HG03039 (cell line): ENCODE results near the gene CAMK2A.

ENCODE experiments used
- ATAC-seq: cut with Tn5 transposase; IDR thresholded peaks from one replicate; pipeline ENCODE4 v1.9.1; 2021; ENCODE audit warnings: mild to moderate bottlenecking, moderate library complexity; ENCODE audit not compliant: unreplicated experiment

The CAMK2A gene

DNA sequence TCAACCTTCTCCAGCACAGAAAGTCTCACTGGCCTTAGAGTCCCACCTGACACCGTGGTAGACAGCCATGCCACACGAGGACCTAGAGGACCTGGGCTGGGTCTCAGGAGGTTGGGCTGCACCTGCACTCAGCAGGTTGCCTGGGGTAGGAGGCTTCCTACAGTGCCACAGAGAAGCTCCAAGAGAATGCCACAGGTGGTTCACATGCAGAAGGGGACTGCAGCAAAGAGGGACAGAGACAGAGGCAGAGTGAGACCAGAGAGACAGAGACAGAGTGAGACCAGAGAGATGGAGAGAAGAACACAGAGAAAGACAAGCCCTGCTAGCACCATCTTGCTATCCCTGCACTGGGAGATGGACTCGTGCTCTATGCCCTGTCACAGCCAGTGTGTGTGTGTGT, 5.7 kb downstream of the CAMK2A start:
- ATAC-seq, result no peak

DNA sequence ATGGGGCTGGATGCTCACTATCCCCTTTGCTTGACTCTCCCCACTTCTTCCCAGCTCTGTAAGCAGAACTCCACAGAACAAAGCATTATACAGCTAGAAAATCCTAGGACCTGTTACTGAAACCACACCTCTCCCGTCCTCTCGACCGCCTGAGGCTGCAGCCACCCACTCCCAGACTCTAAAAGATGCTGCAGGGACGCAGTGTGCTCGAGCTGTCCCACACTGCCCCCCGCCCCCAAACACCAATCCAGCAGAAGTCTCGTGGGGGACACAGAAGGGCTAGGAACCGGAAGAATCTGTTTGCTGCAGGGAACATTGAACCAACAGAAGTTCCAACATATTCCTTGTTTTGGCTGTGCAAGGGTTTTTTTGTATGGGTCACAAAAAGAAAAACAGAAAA, 7.6 kb downstream of the CAMK2A start:
- no peak for ATAC-seq

DNA sequence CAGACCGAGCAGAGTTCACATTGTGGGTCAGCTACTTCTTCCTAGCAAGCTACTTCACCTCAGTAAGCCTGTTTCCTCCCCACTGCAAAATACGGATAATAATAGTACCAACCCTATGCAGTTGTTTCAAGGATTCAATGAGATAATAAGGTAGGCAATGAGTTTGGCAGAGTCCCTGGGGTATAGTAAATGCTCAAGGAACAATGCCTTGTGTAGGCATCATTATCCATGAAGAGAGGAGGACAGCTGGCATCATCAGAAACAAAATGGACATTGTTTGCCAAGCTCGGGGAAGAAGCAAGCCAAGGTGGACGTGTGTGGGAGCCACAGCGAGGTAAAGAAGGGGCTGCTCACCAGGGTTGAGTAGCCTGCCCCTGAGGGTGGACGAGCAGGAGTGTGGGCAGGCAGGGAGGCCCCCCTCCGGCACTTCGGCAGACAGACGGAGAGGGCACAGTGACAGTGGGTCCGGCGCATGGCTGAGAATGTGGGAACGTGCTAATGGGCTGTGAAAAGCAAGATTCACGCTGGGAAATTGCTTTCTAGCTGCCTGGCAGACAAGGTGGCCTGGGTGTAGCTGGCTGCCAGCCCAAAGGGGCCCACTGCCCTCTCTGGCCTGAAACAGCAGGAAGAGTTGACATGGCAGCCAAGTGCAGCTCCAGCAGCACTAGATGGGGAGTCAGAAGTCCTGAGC, 10.1 kb downstream of the CAMK2A start:
- no peak for ATAC-seq

DNA sequence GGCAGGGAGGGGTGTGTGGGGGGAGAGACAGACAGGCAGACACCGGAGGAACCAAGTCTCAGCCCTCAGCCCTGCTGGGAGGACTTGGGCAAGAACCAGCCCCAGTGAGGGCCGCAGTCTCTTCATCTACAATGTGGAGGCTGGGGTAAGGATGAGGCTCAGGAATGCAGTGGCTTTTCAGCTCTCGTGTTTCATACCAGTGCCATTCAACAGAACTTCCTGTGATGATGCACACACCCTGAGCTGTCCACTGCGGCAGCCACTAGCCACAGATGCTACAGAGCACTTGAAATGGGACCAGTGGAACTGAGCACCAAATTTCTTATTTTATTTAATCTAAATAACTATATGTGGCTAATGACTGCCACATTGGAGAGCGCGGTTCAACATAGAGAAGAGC, 10.7 kb downstream of the CAMK2A start:
- ATAC-seq, result no peak

DNA sequence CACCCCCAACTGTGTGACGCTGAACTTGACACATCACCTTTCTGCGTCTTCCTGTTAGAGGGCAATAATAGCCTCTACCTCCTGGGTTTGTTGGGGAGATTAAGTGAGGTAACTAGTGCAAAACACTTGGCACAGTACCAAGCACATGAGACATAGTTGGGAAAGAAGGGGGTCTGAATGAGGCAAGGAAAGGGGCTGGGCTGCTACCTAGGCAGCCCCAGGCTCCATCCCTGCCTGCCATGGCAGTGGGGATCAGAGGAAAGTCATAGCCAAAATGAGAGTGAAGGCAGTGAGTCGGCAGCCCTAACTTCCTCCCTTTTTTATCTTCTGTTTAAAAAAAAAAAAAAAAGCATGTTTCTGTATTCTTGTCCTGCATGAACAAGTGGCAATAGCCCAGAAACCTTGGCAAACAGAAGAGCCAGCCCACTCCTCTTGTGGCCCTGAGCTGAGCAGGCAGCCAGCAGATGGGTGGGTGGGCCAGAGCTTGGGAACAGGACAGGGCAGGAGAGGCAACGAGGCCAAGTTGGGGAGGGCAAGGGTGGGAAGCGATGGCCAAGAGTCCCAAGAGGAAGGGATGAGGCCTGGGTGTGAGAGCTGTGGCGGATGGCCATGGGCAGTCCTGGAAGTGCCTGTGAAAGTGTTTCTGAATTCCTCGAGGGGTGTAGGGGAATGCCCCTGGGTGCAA, 11.4 kb downstream of the CAMK2A start:
- no peak for ATAC-seq

DNA sequence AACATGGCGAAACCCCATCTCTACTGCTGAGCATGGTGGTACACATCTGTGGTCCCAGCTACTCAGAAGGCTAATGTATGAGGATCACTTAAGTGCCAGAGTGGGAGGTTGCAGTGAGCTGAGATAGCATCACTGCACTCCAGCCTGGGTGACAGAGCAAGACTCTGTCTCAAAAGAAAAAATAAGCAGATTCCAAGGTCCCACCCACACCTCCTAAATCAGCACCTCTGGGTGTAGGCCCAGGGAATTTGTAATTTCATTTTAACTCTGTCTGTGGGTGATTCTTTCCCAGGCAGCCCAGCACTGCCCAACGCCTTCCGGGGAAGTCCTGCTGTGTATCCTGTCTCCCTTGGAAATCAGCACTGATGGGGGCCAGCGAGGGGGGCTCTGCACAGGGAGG, 12.5 kb downstream of the CAMK2A start:
- no peak for ATAC-seq

DNA sequence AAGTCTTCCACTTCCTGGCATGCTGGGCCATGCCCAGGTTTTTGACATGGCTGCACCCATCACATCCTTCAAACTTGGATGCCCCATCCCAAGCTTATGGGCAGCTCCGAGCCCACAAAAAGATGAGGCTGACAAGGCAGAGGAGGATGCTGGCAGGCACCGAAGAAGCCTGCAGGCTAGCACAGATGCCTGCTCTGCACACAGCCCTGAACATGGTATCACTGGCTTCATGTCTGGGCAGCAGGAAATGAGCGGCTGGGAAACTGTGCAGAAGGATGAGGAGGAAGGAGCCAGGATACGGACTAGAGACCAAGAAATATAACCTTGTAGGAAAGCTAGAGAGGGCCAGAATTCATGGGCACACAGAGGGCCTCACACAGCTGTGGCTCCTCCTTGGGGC, 14.8 kb downstream of the CAMK2A start:
- no peak for ATAC-seq

DNA sequence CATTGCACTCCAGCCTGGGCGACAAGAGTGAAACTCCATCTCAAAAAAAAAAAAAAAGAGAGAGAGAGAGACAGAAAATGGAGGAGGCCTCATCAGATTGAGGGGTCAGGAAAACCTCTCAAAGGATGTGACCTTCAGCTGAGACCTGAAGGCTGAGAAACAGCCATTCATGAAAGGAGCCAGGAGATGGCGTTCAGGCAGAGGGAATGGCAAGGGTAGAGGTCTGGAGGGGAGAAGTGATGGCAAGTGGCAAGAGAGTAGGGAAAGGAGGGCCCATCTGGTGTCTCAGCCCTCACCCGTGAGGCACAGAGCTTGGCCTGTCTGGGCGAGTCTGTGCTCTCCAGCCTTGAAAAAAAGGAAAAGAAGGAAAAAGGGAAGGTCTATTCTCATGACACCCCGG, 17.0 kb downstream of the CAMK2A start:
- no peak for ATAC-seq

DNA sequence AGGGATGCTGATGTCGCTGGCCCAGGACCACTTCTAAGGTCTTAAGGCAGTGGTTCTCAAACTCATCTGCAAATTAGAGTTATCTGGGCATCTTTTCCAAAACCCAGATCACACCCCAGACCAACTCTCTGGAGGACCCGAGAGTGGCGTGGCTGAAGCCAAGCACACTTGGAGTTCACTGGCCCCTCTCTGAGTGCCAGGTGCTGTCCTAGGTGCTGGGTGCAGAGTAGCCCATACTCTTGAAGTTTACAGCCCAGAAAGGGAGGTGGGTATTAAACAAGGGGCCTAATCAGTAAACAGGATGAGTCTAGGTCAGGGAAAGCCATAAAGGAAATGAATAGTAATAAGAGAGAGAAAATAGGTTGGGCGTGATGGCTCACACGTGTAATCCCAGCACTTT, 17.6 kb downstream of the CAMK2A start:
- ATAC-seq, result no peak

DNA sequence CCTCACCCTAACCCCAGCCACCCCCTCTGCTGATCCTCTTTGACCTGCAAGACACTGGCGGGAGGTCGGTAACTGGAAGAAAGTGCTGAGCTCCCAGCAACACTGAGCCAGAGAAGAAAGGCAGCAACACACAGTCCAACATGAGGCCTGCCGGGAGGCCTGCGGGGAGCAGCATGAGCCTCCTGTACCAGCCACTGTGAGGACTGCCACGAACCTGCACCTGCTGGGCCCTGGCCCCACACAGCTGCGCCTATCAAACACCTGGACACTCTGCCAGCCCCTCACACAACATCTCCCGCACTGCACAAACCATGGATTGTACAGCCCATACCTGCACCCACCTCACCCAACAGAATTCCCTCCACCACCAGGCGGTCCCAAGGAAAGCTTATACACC, 18.3 kb downstream of the CAMK2A start:
- no peak for ATAC-seq

DNA sequence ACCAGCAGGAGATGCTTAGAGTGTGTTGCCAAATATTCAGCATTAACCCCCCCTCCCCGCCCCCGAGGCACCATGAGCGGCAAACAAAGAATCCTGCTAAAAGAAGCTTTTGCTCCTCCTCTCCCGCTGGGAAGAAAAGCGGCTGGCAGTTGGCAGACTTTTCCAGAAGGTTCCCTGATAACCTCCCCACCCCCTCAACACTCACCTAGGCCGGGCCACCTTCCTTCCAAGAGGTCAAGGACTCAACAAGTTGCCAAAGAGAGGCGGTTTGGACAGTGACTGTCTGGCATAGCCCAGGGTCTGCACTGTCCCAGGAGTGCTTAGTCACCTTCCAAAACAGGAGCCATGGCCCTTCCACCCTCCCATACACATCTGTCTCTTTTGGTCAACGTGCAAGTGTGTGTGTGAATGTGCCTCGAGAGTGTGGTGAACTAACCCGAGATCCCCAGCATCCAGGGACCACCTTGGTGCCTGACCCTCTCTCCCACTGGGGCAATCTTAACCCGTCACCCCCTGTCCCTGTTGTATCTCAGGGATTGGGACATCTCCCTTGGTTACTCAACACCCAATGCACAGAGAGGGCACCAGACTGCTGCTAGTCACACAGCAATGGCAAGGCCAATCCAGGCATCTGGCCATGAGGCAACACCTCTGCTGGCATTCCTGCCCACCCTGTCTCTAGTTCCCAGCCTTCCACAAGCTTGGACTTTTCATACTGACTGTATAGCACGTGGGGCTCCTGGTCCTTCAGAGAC, 18.9 kb downstream of the CAMK2A start:
- no peak for ATAC-seq

DNA sequence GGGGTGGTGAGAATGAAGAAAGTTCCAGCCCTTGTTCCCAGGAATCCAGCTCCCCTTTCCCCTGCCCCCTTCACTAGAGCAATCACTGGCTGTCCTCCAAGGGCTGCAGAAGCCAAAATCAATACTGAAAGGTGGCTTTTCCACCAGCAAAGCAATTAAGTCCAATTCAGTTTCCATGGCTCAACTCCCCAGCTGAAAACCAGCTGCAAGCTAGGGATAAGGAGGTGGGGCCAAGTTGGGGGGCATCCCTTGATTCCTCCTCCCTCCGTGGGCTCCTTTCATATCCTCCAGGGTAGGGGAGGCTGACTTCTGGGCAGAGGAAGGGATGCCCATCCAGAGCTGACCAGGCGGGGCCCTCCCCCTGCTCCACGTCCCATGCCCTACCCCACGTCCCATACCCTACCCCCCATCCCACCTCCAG, 22.7 kb downstream of the CAMK2A start:
- ATAC-seq, result no peak

DNA sequence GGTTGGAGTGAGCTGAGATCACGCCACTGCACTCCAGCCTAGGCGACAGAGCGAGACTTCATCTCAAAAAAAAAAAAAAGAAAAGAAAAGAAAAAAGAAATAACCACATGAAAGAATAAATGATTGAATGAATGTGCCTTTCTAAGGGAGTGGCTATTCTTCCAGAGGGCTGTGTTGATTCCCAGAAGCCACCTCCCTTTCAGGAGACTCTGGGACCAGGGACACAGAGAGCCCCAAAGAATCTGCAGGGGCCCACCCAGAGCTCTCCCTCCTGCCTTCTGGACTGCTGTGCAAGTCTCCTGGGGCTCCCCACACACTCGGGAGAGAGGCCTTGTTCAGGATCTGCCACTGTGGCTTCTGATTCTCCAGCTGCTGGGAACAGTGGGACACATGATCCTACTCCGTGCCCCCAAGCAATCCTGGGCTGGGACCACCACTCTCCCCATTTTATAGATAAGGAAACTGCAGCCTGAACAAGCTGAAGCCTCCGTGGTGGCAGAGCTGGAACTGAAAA, 23.6 kb downstream of the CAMK2A start:
- ATAC-seq, result no peak

DNA sequence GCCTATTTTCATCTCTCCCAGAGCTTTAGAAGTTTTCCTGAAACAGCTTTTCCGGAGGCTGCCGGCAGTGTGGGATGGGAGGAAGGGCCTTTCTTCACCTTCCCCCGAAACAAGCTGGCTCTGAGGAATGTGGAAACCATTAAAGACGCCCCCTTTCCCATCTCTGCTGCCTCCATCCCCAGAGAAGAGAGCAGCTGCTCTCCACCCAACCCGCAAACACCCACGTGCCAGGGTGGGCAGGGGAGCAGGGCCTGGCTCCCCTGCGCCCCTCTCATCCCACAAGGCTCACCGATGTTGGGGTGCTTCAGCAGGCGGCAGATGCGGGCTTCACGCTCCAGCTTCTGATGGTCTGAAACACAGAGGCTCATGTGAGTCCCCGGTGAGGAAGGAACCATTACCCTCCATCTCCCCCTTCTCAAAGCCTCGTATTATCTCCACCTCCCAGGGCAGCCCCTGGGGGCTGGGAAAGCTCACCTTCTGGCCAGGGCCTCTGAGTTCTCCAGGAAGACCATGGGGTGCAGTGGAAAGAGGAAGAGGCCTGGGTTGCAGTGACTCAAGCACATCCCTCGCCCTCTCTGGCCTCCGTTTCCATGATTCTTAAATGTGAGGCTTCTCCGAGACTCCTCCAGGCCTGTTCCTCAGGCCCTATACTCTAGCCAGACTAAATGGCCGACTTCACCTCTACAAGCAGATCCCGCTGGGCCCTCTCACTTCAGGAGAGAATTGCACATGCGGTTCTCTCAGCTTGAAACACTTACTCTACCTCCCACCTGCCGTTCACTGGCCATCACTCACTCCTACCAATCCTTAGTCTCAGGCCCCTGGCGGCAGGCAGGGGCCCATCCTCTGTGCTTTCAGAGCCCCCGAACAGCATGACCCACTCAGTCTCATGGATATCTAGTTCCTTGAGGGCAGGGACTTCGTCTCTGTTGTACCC, 24.6 kb downstream of the CAMK2A start:
- ATAC-seq, result no peak

DNA sequence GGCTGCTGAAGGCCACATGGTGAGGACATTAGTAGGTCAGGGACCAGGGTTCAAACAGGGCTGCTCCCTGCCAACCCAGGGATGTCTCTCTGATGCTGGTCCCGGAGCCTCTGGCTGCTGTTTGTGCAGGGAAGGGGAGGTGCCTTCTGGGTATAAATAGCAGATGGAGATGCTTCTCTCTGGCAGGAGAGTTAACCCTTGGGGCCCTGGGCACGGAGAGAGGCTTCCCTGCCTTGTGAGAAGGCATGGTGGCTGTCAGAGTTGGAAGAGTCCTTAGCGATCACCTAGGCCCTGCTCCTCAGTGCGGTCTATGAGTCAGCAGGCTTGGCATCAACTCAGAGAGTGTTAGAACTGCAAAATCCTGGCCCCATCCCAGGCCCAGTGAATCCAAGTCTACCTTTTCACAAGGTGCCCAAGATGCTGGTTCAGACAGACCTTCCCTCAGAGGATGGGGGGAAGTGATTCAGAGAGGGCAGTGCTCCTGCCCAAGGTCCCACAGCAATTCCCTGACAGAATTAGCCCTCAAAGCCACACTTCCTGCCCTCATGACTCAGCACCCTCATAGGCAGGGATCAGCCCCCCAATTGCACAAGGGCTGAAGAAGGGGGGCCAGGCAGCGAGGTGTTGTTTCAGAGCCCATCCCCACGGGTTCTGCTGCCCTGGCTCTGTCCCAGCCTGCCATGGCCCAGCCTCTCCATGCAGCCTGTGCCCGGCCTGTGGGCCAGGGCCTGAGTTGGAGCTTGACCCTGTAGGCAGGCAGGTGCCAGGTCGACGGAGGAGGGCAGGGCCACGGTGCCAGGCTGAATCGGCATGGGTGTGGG, 25.6 kb downstream of the CAMK2A start:
- no peak for ATAC-seq

DNA sequence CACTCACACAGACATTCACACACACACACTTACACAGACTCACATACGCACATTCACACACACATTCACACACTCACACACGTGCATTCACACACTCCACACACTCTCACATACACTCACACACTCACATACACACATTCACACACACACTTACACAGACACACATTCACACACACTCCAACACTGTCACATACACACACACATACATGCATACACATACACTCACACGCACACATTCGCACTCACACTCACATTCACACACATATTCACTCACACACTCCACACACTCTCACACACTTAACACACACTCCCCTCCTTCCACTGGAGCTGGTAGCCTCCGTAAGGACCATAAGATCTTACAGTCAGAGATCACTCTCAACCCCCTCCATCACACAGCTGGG, 26.2 kb downstream of the CAMK2A start:
- no peak for ATAC-seq

DNA sequence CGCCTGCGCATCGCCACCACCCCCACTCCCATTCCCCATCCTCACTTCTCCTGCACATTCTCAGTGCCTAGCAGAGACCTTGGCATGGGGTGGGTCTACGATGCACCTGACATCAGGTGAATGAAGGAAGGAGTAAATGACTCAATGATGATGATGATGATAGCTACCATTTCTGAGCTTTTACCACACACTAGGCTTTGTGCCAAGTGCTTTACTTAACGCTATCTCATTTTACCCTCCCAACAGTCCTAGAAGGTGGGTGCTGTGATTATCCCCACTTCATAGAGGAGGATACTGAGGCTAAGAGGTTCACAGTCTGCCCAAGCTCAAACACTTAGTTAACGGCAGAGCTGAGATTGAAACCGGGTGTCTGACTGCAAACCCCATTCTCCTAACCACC, 27.1 kb downstream of the CAMK2A start:
- no peak for ATAC-seq

DNA sequence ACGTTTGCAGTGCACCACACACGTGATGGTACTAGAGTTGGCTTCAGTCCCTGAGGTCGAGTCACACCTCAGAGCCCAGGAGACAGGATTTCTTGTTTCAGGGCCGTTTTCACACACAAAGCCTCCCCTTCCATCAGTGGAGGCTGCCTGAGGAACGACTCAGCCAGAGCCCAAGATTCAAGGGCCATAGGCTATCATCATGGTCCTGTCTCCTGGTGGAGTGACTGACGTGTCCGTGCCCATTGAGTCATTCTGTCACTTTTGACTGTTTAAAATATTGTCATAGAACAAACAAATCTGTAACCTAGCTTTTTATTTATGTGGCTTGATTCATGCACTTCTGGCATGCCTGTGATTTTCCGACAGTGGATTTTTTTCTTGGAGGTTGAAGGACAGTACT, 28.3 kb downstream of the CAMK2A start:
- ATAC-seq, result no peak

DNA sequence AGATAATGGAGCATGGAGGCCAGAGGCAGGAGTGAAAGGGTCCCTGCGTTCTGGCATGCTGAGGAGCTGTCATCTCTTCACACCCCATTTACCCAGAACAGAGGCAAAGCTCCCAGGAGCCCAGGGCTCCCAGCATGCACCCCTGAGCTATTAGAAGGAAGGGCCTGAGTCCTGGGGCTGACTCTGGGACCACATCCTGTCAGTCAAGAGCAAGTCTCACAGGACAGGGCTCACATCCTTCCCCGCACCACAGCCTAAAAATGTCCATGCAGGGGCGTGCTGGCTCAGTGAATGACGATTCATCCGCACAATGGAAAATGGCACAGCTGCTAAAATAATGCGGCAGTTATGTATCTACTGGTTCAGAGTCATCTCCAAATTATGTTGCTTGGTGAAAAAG, 31.4 kb downstream of the CAMK2A start:
- no peak for ATAC-seq

DNA sequence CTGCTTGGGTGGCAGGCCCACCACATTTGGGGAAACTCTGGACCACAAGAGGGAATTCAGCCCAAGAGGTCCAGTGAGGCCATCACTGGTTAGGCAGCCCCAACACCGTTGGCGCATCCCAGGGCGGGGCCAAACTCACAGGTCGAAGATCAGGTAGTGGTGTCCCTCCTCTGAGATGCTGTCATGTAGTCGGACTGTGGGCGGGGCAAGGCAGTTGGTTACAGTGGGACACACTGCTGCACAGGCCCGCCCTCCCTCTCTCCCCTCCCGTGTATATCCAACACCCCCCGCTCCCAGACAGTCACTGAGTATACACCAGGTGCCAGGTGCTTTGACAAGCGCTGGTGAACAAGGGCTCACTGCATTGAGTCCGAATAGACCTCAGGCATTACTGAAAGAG, 32.1 kb downstream of the CAMK2A start:
- no peak for ATAC-seq
